HG03342 (cell line): ENCODE measurements around the gene CYTH1.

Experiments
- ATAC-seq: cut with Tn5 transposase; IDR thresholded peaks from one replicate; pipeline ENCODE4 v1.9.1; 2021; ENCODE audit warnings: mild to moderate bottlenecking, moderate library complexity; ENCODE audit not compliant: unreplicated experiment

The CYTH1 gene

DNA sequence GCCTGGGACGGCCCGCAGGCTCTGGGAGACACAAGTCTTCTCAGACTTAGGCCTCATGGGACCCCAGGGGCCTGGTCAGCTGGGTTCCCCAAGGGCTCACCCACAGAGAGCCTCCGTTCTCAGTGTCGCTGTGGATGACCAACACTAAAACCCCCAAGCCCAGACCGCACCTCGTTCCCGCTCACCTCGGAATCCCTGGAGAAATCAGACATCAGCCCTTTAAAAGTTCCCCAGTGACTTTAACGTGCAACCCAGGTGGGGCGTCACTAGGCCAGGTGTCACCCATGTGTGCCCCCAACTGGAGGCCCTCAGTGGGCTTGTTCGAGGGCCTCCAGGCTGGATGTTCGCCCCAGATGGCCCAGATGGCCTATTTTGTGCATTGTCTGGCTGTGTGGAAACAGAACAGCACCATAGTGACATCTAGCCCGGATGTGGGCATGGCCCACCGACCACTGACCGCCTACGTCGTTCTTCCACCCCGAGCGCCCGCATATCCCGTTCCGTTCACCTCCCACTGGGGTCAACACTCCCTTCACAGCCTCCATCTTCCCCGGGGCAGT lies 152.6 kb downstream of the CYTH1 start:
- ATAC-seq = no peak

DNA sequence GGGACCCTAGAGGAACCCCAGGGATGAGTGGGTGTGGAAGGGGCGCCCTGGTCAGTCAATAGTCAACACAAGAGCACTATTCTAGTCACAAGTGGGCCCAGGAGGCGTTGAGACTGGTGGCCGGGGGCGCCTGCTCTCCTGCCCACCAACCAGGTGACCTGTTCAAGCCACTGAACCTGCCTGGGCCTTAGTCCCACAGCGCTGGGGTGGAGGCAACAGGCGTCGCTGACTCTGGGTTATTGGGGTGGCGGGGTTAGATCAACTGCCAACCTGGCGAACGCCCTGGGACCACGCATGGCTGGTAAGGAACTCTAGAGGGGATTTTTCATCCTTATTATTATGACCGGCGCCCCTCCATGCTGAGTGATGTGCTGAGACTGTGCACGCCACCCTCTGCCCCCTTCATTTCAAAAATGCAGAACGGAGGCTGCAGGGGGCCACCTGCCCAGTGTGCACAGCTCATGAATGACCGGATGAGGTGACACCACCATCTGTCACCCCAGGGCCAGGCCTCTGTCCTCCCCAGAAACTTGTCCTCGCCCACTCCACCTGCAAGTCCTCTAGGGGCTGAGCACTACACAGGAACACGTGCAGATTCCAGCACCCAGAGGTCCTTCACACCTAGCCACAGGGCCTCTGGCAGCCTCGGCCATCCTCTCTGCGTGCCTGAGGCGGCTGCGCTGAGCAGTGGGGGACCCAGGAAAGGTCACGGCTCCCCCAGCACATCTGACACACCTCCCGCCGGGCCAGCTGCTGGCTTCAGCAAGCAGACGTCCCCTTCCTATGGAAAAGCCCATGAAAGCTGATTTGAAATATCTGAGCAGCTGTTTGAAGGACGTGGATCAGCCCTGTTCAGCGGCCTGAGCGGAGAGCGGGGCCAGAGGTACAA lies 153.3 kb downstream of the CYTH1 start:
- no peak for ATAC-seq

DNA sequence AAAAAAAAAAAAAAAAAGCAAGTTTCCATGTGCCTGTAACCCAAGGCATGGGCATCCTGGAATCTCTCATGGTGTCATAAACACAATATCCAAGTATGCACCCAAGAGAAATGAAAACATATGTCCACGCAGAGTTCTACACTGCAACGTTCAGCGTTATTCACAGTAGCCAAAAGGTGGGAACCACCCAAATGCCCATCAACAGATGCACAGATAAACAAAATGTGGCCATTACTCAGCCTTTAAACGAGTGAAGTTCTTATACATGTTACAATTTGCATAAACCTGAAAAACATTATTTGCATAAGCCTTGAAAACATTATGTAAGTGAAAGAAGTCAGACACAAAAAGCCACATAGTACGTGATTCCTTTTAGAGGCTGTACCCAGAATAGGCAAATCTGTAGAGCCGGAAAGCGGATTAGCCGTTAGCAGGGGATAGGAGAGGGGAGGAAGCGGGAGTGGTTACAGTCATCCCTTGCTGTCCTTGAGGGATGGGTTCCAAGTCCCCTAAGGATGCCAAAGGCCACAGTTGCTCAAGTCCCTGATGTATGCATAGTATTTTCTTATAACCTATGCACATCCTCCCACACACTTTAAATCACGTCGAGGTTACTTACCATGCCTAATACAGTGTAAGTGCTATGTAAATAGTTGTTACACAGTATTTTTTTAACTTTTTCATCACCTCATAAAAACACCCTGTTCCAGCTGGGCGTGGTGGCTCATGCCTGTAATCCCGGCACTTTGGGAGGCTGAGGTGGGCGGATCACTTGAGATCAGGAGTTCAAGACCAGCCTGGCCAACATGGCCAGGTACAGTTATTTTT lies 157.5 kb downstream of the CYTH1 start:
- no peak for ATAC-seq
